GM12864 (cell line): Measurements from ENCODE around the gene GSTO2.

Experiments
- DNase-seq: peaks from one replicate; pipeline ENCODE4 v3.0.0-alpha.2; 2011; ENCODE audit warnings: low read depth
- H3K4me3 ChIP-seq: 2 replicates; pipeline ENCODE4 v1.5.1; 2011; ENCODE audit warnings: mild to moderate bottlenecking, low read depth, low read length, control low read depth
- CTCF ChIP-seq: IDR thresholded peaks from 2 replicates; pipeline ENCODE4 v1.5.1; 2011; ENCODE audit warnings: low read depth, mild to moderate bottlenecking, moderate library complexity, low read length, control low read depth, inconsistent platforms; ENCODE audit errors: missing control alignments

The GSTO2 gene

GRCh38 chr10:104293781-104294321 is 24.9 kb downstream of the GSTO2 start:
- H3K4me3 ChIP-seq = no peak overlapping the region
- TF ChIP-seq CTCF = no peak
- no peak for DNase-seq

- no peak for DNase-seq
- TF ChIP-seq CTCF = no peak
Observed at GRCh38 chr10:104296687-104297436, 27.9 kb downstream of the GSTO2 start.

GRCh38 chr10:104297697-104298660 is 29.0 kb downstream of the GSTO2 start:
- DNase-seq = no peak
- TF ChIP-seq CTCF = peak; percentile 48
- H3K4me3 ChIP-seq = no peak overlapping the region

More at GRCh38 chr10:104296687-104297436, 27.9 kb downstream of the GSTO2 start:
- H3K4me3 ChIP-seq = no peak overlapping the region

GRCh38 chr10:104299031-104299904 is 30.3 kb downstream of the GSTO2 start:
- H3K4me3 ChIP-seq = no peak overlapping the region
- no peak for DNase-seq
- TF ChIP-seq CTCF = no peak

GRCh38 chr10:104300002-104300735 is 31.2 kb downstream of the GSTO2 start:
- no peak overlapping the region for H3K4me3 ChIP-seq
- DNase-seq = no peak
- no peak for TF ChIP-seq CTCF
